DMS 273 (cell line): ENCODE results near the gene RNF223.
"Not testable (repeated sequence)": the region's sequence is repeated elsewhere in the genome, so short reads cannot be mapped to it uniquely, and the experiment has no call there.

Source experiments
- DNase-seq: peaks from one replicate; lab custom pipeline; 2025; ENCODE audit not compliant: unreplicated experiment; lab: John Stamatoyannopoulos, UW

RNF223 gene

DNA sequence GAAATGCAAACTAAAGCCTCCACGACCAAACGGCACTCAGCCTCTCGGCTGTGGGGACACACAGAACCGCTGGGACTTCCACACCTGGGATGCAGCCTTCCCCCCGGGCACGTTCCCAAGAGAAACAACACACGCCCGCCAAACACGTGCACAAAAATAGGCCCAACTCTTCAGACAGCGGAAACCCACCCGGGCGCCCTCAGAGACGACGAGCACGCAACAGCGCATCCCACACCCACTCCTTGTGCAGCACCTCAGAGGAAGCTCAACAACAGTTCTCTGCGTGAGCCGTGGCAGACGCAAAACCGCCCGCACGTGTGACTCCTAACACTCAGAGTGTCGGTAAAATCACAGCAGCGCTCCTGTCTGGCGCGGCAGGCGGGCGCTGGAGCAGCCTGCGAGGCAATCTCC lies 36.5 kb upstream of the RNF223 start:
- DNase-seq, result no peak

- DNase-seq, result no peak
Observed at GRCh38 chr1:1109743-1110142, 35.6 kb upstream of the RNF223 start.

DNA sequence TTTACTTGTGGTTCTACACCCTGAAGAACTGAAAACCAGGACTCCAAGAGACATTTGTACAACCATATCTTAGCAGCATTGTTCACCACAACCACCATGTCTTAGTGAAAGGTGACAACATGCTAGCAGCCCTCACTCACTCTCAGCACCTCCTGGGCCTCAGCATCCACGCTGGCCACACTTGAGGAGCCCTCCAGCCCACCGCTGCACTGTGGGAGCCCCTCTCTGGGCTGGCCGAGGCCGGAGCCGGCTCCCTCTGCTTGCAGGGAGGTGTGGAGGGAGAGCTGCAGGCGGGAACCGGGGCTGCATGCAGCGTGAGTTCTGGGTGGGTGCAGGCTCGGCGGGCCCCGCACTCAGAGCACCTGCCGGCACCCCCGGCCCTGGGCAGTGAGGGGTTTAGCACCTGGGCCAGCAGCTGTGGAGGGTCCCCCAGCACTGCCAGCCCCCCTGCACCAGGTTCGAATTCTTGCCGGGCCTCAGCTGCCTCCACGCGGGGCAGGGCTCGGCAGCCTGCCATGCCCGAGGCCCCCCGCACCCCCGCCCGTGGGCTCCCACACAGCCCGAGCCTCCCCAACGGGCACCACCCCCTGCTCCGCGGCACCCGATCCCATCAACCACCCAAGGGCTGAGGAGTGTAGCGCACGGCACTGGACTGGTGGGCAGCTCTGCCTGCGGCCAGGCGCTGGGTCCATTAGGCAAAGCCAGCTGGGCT lies 32.6 kb upstream of the RNF223 start:
- DNase-seq, result no peak

GRCh38 chr1:1104152-1104551 lies 30.0 kb upstream of the RNF223 start:
- DNase-seq, result not testable (repeated sequence)

- no peak for DNase-seq
Observed at GRCh38 chr1:1101503-1101902, 27.4 kb upstream of the RNF223 start.

GRCh38 chr1:1100296-1100695 lies 26.2 kb upstream of the RNF223 start:
- DNase-seq, result no peak

DNA sequence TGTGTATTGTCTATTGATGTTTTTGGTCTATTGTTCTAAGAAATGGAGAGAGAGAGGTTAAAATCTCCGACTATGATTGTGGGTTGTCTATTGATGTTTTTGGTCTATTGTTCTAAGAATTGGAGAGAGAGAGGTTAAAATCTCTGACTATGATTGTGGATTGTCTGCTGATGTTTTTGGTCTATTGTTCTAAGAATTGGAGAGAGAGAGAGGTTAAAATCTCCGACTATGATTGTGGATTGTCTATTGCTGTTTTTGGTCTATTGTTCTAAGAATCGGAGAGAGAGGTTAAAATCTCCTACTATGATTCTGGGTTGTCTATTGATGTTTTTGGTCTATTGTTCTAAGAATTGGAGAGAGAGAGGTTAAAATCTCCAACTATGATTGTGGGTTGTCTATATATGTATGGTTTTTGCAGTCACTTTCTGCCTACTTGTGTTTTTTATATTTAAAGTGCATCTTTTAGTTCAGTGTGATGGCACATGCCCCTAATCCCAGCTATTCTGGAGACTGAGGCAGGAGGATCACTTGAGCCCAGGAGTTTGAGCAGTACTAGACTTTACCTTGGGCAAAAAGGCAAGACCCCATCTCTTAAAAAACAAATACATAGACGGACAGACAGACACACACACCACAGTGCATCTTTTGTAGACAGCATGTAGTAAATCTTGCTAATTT lies 25.5 kb upstream of the RNF223 start:
- no peak for DNase-seq

DNA sequence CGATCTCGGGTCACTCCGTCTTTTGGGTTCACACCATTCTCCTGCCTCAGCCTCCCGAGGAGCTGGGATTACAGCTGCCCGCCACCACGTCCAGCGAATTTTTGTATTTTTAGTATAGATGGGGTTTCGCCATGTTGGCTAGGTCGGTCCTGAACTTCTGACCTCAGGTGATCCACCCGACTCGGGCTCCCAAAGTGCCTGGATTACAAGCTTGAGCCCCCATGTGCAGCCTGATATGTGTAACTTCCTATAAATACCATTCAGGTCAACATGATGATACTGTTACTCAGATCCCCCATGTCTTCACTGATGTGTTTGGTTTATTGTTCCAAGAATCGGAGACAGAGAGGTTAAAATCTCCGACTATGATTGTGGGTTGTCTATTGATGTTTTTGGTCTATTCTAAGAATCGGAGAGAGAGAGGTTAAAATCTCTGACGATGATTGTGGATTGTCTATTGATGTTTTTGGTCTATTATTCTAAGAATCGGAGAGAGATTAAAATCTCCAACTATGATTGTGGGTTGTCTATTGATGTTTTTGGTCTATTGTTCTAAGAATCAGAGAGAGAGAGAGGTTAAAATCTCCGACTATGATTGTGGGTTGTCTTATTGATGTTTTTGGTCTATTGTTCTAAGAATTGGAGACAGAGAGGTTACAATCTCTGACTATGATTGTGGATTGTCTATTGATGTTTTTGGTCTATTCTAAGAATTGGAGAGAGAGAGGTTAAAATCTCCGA lies 24.7 kb upstream of the RNF223 start:
- no peak for DNase-seq

DNA sequence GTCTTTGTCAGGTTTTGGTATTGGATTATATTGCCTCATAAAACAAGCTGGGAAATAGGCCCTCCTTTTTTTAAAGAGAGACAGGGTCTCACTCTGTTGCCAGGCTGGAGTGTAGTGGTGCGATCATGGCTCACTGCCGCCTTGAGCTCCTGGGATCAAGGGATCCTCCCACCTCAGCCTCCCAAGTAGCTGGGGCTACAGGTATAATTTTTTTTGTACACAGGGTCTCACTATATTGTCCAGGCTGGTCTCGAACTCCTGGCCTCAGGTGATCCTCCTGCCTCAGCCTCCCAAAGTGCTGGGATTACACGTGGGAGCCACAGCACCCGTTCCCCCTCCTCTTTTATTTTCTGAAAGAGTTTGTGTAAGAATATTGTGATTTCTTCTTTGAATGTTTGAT lies 22.0 kb upstream of the RNF223 start:
- not testable (repeated sequence) for DNase-seq

DNA sequence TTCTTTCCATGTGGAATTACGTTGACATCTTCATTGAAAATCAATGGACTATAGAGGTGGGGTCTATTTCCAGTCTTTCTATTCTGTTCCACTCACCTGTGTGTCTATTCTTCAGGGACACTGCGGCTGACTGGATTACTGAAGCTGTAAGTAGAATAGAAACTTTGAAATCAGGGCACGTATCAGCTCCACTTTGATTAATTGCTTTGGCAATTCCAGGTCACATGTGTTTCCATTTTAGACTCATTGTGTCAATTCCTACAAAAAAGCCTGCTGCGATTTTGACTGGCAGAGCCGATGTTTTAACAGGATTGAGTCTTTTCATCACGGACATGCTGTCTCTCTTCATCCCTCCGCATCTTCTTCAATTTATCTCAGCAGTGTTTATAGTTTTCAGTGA lies 20.9 kb upstream of the RNF223 start:
- DNase-seq, result no peak

DNA sequence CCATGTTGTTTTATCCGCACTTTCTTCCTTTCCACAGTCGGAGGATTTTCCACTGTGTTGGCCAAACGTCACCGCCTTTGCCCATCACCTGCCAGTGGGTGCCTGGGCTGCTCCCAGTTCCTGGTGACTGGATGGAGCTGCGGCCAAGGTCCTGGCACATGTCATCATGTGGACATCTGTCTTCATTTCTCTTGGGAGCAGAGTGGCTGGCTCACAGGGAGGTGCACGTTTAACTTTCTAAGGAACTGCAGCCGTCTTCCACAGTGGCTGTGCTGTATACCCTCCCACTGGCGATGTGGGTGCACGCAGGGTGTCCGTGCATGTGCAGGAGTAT lies 19.5 kb upstream of the RNF223 start:
- DNase-seq, result no peak

DNA sequence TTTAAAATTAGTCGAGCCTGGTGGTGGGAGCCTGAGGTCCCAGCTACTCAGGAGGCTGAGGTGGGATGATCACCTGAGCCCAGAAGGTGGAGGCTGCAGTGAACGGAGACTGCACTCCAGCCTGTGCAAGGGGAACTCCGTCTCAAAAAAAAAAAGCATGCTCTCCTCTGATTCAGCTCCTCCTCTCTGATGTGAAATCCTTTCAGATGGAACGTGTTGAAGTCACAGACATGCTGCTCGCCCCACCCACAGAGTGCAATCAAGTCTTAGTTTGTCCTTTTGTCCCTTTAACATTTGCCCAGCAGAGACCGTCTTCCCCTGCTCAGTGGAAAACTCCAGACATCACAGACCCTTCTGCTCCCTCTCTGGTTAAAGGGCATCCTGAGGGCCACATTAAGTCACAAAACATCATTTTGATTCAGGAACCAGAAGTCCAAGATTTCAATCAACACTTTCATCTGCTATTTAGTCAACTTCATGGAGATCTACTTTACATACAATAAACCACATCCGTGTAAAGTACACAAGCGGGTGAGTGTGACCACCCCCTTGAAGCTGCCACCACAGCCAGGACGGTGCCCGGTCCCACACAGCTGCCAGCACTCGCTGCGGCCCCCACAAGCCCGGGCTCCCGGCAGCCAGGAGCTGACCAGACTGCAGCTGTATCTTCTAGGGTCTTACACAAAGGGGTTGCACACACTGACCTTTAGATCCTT lies 18.9 kb upstream of the RNF223 start:
- no peak for DNase-seq

DNA sequence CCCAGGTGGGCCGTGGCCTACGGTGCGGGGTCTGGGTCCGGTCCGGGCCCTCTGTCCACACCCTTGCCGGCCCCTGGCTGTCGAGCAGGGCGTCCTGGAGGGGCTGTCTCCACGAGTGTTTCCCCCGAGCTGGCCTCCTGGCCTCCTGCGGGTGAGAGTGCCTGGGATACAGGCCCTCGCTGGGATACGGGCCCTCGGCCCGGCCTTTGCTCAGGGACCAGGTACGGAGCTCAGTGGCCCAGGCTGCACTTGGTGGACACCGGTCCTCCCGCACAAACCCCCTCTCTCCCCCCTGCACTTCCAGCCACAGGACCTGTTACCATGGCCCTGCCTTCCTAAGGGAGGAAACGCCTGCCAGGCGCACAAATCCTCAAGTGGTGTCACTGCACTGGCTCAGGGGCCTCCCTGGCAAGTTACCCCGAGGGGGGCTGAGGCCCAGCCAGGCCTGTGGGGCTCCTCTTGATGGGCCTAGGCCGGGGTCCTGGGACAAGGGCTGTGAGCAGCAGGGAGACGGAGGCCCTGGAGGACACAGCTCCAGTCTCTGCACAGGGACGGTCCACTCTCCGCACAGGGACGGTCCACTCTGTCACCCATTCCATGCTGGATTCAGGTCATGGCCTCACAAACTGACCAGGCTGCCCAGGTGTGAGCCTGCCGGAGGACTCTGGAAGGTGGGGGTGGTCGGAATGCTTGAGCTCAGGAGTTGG lies 18.2 kb upstream of the RNF223 start:
- no peak for DNase-seq

- no peak for DNase-seq
Observed at GRCh38 chr1:1091344-1092148, 17.4 kb upstream of the RNF223 start.

DNA sequence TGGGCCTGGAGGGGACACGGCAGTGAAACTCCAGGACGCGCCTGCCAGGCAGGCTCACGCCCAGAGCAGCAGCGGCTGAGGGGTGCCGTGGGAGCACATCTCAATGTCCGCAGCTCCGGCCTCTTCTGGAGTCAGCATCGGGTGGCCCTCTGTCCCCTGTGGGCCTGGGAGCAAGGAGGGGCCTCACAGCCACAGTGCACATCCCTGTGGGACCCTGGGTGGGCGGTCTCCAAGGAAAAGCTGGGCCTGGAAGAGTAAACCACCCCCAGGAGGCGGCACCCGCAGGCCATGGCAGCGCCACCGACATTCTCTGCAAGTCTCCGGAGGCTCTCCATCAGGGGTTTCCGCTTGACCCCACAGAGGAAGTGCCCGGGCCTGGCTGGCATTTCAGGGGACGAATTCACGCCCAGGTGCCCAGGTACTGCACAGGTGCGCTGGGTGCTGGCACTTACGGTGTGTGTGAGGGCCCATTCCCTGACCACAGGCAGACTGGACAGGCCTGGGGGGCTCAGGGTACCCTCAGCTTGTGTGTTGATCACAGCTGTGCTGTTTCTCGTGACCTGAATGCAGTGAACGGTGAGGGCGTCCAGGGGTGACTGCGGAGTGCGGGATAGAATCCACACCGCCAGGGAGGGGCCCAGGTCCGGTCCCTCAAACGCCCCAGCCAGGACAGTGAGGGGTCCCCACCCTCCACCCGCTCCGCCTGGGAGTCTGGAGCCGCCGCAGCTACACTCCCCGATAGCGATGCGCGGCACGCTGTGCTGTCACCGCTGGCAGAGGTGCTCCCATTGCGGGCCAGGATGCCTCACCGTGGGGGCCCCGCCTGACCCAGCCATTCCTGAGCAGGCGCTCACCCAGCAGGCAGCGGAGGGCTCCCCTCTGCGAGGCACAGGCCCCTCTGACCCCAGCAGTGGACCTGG lies 16.6 kb upstream of the RNF223 start:
- DNase-seq, result no peak

- DNase-seq, result no peak
Observed at GRCh38 chr1:1089731-1090423, 15.8 kb upstream of the RNF223 start.

DNA sequence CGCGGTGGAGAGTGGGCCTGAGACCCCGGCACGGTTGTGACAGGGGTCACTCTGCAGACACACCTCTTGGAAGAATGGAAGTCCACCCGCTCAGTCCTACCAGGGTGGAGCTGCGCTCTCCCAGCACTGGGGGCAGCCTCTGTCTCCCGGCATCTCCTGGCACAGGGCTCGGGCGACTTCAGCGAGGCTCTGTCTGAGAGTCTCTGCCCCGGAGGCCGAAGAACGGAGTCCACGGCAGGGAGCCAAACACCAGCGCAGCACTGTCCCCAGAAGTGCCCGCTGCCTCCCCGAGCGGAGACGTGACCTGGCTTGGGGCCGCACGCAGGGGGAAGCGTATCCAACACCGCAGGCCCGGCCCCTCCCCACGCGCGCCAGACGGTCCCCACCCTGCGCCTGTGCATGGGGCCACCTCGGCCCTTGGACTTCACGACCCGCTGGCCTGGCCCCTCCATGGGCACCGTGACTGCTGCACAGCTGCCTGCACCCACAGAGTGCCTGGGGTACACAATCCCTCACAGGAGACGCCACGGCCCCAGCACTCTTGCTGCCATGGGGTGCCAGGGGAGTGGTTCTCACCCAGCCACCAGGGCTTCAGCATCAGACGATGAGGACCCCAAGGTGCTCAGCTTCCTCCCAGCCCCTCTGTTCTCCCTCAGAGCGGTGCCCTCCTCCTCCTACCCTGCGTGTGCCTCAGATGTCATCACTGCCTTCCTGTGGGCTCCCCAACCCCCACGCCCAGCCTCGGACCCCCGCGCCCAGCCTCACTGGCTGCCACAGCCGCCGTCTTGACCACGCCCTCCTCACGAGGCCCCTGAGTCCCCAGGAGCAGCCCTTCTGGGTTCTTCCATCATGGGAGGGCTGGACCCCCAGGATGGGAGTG lies 14.9 kb upstream of the RNF223 start:
- no peak for DNase-seq
